ENCODE results near the gene AKAP6.

AKAP6 gene

DNA sequence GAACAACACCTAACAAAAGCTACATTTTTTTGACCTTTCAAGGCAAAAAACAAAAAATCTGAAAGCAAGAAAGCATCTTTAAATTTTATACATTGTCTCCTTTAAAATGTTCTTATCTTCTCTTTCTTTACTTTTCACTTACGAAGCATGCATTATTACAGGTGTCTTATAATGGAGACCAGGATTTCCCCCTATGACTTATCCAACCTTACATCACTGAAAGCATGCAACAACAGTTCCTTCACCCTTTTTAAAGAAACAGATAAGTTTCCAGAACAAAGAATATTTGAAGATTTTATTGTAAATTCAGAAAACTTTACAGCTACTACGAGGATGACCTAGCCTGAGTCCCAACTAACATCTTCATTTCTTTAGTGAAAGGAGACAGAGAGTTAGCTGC lies 277.2 kb downstream of the AKAP6 start:
- H3K4me3 ChIP-seq (ENCODE audit: low read depth, low read length): no peak overlapping the region
- DNase-seq (ENCODE audit: low read depth): peak; percentile 40
- TF ChIP-seq, protein P1, sequence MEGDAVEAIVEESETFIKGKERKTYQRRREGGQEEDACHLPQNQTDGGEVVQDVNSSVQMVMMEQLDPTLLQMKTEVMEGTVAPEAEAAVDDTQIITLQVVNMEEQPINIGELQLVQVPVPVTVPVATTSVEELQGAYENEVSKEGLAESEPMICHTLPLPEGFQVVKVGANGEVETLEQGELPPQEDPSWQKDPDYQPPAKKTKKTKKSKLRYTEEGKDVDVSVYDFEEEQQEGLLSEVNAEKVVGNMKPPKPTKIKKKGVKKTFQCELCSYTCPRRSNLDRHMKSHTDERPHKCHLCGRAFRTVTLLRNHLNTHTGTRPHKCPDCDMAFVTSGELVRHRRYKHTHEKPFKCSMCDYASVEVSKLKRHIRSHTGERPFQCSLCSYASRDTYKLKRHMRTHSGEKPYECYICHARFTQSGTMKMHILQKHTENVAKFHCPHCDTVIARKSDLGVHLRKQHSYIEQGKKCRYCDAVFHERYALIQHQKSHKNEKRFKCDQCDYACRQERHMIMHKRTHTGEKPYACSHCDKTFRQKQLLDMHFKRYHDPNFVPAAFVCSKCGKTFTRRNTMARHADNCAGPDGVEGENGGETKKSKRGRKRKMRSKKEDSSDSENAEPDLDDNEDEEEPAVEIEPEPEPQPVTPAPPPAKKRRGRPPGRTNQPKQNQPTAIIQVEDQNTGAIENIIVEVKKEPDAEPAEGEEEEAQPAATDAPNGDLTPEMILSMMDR (IDR thresholded peaks at IDR 0.05; ENCODE audit: low read depth, low read length, missing control alignments): no peak

- TF ChIP-seq, protein P1 (IDR thresholded peaks at IDR 0.05; ENCODE audit: low read depth, low read length, missing control alignments): no peak
- no peak for DNase-seq (ENCODE audit: low read depth)
- H3K4me3 ChIP-seq (ENCODE audit: low read depth, low read length): no peak overlapping the region
These were observed 278.3 kb downstream of the AKAP6 start for GRCh38 chr14:32607399-32607798.

GRCh38 chr14:32608857-32609256 lies 279.8 kb downstream of the AKAP6 start:
- TF ChIP-seq, protein P1 (IDR thresholded peaks at IDR 0.05; ENCODE audit: low read depth, low read length, missing control alignments): no peak
- no peak for DNase-seq (ENCODE audit: low read depth)
- H3K4me3 ChIP-seq (ENCODE audit: low read depth, low read length): no peak overlapping the region

DNA sequence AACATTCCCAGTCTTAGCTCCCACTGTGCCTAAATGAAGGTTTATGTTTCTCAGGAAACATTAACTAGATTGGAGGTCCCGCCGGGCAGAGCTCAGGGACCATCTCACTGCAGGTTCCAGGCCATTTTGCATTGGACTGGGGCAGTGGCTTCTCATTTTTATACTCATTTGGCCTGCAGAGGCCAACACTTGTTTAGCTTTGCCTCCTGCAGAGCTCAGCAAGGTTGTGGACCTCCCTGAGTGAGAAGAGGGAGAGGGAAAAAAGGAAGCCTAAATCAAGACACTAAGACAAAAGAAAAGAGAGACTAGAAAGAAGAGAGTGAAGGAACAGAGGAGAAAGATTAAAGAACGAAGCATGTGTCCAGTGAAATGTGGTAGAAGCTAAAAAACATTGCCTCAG lies 280.3 kb downstream of the AKAP6 start:
- H3K4me3 ChIP-seq (ENCODE audit: low read depth, low read length): no peak overlapping the region
- TF ChIP-seq, protein P1 (IDR thresholded peaks at IDR 0.05; ENCODE audit: low read depth, low read length, missing control alignments): no peak
- no peak for DNase-seq (ENCODE audit: low read depth)

DNA sequence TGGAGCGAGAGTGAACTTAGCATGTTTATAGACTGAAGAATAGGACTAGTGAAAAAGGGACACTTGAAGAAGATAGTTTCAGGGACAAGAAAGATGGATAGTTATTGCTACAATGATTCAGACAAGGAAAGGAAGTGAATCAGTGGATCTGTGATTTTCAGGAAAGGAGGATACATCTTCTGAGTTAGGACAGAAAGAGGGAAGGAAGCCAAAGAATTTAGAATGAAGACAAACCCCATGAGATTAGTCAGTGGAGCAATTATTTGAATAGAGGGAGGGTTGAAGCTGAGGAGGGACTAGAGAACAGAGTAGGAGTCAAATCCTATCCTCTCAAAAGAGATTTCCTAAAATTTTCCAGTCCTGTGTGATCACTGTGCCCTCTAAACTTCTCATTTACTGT lies 282.7 kb downstream of the AKAP6 start:
- TF ChIP-seq, protein P1 (IDR thresholded peaks at IDR 0.05; ENCODE audit: low read depth, low read length, missing control alignments): no peak
- H3K4me3 ChIP-seq (ENCODE audit: low read depth, low read length): no peak overlapping the region
- no peak for DNase-seq (ENCODE audit: low read depth)

DNA sequence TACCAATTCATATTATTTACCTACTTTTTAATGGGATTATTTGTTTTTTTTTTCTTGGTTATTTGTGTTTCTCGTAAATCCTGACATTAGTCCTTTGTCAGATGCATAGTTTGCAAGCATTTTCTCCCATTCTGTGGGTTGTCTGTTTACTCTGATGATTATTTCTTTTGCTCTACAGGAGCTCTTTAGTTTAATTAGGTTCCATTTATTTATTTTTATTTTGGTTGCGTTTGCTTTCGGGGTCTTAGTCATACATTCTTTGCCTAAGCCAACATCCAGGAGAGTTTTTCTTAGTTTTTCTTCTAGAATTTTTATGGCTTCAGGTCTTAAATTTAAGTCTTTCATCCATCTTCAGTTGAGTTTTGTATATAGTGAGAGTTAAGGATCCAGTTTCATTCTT lies 289.9 kb downstream of the AKAP6 start:
- DNase-seq (ENCODE audit: low read depth): no peak
- TF ChIP-seq, protein P1 (IDR thresholded peaks at IDR 0.05; ENCODE audit: low read depth, low read length, missing control alignments): no peak
- no peak overlapping the region for H3K4me3 ChIP-seq (ENCODE audit: low read depth, low read length)

DNA sequence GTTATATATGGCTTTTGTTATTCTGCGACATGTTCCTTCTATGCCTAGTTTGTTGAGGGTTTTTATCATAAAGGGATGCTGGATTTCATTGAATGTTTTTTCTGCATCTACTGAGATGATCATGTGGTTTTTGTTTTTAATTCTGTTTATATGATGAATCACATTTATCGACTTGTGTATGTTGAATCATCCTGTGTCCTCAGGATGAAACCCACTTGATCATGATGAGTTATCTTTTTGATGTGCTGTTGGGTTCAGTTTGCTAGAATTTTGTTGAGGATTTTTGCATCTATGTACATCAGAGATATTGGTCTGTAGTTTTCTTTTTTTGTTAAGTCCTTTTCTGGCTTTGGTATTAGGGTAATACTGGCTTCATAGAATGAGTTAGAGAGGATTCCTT lies 291.2 kb downstream of the AKAP6 start:
- TF ChIP-seq, protein P1 (IDR thresholded peaks at IDR 0.05; ENCODE audit: low read depth, low read length, missing control alignments): no peak
- DNase-seq (ENCODE audit: low read depth): no peak
- no peak overlapping the region for H3K4me3 ChIP-seq (ENCODE audit: low read depth, low read length)

All from GM12864 (cell line).